Glutamatergic neuron (in vitro differentiated cells): Measurements from ENCODE around the gene KLHL30. TPM values are rescaled to one million over a fixed set of nuclear protein-coding genes. Genes with fewer than 3 reads are reported as not detected.

ENCODE experiments used
- DNase-seq: peaks from one replicate; pipeline ENCODE4 v3.0.0; 2022
- H3K27ac Mint-ChIP-seq: one replicate; pipeline ENCODE4 v1.8.0; 2020; ENCODE audit warnings: mild to moderate bottlenecking, mixed read lengths, inconsistent platforms; ENCODE audit not compliant: unreplicated experiment
- H3K27me3 Mint-ChIP-seq: one replicate; pipeline ENCODE4 v1.8.0; 2020; ENCODE audit warnings: mild to moderate bottlenecking, moderate library complexity, mixed read lengths, inconsistent platforms; ENCODE audit not compliant: unreplicated experiment
- H3K36me3 Mint-ChIP-seq: one replicate; pipeline ENCODE4 v1.8.0; 2020; ENCODE audit warnings: mild to moderate bottlenecking, mixed read lengths, inconsistent platforms; ENCODE audit not compliant: unreplicated experiment
- H3K4me1 Mint-ChIP-seq: one replicate; pipeline ENCODE4 v1.8.0; 2020; ENCODE audit warnings: mild to moderate bottlenecking, low read depth, mixed read lengths, inconsistent platforms; ENCODE audit not compliant: unreplicated experiment
- H3K4me3 Mint-ChIP-seq: one replicate; pipeline ENCODE4 v1.8.0; 2020; ENCODE audit warnings: mild to moderate bottlenecking, mixed read lengths, inconsistent platforms; ENCODE audit not compliant: unreplicated experiment
- H3K9me3 Mint-ChIP-seq: one replicate; pipeline ENCODE4 v1.8.0; 2020; ENCODE audit warnings: mild to moderate bottlenecking, moderate library complexity, mixed read lengths, inconsistent platforms; ENCODE audit not compliant: unreplicated experiment
- total RNA-seq: library from RNA; stranded (reverse); fragmentation: NEBNext Ultra II Directional; extraction: Animal tissue kit (Norgen Biotek cat#: 25700); gene quantifications from one replicate; pipeline ENCODE4 v1.2.1, GENCODE V29; 2021; ENCODE audit not compliant: unreplicated experiment
- TF ChIP-seq, protein P1 (sequence below): fragments of 200-600 bp; sonication (generic); IDR thresholded peaks from one replicate; pipeline ENCODE4 v1.5.0; 2021; ENCODE audit not compliant: partially characterized antibody, unreplicated experiment

The KLHL30 gene
- total RNA-seq, 1 donor from 2014 or later, result 3.5 TPM

DNA sequence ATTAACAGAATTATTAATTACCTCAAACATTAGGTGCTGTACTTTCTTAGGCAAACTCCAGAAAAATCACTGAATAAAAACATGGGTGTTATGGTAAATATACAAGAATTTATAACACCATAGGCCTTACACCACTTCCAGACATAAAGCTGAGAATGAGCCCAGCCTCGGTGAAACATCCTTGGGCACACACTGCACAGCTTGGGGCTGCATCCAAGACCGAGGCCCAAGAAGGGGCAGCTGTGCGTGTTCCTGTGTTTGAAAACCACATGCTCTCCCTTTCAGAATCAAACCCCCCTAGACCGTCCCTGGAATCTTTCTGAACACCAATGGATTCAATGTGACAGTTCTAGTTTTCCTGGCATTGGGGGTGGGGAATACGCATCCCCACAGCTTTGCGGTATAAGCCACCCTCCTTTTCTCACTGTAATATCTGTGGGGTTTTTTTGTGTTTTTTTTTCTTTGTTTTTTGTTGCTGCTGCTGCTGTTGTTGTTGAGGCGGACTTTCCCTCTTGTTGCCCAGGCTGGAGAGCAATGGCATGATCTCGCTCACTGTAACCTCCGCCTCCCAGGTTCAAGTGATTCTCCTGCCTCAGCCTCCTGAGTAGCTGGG lies 33.2 kb downstream of the KLHL30 start:
- TF ChIP-seq, protein P1, sequence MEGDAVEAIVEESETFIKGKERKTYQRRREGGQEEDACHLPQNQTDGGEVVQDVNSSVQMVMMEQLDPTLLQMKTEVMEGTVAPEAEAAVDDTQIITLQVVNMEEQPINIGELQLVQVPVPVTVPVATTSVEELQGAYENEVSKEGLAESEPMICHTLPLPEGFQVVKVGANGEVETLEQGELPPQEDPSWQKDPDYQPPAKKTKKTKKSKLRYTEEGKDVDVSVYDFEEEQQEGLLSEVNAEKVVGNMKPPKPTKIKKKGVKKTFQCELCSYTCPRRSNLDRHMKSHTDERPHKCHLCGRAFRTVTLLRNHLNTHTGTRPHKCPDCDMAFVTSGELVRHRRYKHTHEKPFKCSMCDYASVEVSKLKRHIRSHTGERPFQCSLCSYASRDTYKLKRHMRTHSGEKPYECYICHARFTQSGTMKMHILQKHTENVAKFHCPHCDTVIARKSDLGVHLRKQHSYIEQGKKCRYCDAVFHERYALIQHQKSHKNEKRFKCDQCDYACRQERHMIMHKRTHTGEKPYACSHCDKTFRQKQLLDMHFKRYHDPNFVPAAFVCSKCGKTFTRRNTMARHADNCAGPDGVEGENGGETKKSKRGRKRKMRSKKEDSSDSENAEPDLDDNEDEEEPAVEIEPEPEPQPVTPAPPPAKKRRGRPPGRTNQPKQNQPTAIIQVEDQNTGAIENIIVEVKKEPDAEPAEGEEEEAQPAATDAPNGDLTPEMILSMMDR, result no peak
- H3K4me1 Mint-ChIP-seq, result peaks cover 3% of the 10 kb centered on the region
- peaks cover 7% of the 10 kb centered on the region for H3K27me3 Mint-ChIP-seq
- no peak overlapping the region for H3K27ac Mint-ChIP-seq
- H3K9me3 Mint-ChIP-seq, result peaks cover 3% of the 10 kb centered on the region
- H3K36me3 Mint-ChIP-seq, result no peaks in the 10 kb centered on the region
- DNase-seq, result no peak
- no peak overlapping the region for H3K4me3 Mint-ChIP-seq

DNA sequence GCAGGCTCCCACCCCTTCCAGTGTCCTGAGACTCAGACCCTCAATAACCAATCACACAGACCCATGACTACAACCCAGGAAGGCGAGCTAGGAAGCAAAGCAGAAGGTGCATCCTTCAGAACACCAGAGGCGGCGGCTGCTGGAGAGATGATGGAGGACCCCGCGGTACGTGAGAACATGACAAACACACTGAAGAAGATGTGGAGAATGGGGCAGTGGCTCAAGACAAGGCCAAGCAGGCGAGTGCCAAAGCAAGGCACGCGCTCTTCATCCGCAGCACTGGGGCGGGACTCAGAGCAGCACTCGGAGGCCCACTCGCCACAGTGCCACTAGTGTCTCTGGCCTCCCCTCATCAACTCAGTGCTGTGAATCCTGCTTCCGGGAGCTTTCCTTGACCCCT lies 34.0 kb downstream of the KLHL30 start:
- Mint-ChIP-seq H3K4me1 (peaks cover 3% of the 10 kb centered on the region), H3K27me3 (peaks cover 7% of the 10 kb centered on the region), H3K36me3 (no peaks in the 10 kb centered on the region), H3K27ac (no peak overlapping the region), H3K4me3 (no peak overlapping the region), H3K9me3 (peaks cover 3% of the 10 kb centered on the region)
- TF ChIP-seq, protein P1, result no peak
- DNase-seq, result no peak

DNA sequence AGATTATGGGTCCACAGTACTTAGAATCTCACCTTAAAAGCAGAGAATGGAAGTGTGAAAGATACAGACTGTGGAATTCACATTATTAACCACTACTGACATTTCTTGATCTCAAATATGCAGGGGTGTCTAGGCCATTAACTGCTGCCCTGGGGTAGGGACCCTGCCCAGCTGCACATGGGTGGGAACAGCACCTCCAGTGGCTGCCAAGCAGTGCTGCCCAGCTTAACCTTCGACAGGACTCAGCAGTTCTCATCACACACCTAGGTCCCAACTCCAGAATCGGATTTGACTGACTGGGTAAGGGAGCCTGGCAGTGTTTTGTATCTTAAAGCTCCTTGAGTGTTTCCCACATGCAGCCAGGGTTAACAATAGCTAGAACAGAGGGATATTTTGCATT lies 35.2 kb downstream of the KLHL30 start:
- TF ChIP-seq, protein P1, result no peak
- Mint-ChIP-seq H3K36me3 (no peaks in the 10 kb centered on the region), H3K4me3 (no peak overlapping the region), H3K27me3 (peaks cover 4% of the 10 kb centered on the region), H3K27ac (no peak overlapping the region), H3K4me1 (peaks cover 3% of the 10 kb centered on the region), H3K9me3 (peaks cover 3% of the 10 kb centered on the region)
- no peak for DNase-seq

DNA sequence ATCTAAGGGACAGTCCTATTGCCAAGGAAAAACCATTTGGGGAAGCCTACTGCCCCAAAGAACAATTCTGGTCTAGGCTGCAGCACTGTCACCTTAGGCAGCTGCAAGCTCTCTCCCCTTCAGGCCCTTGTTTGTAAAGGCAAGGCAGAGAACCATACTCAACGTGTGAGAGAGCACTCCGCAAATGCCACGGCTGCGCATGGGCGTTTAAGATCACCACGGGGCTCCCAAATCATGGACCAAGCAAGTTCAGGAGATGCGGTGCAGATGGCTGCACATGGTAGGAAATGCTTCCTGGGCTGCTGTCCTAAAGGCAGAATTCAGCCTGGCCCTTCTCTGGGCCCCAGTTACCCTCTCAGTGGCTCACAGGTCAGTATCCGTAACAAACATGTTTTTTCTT lies 35.8 kb downstream of the KLHL30 start:
- TF ChIP-seq, protein P1, result no peak
- Mint-ChIP-seq H3K4me3 (no peak overlapping the region), H3K27me3 (peaks cover 2% of the 10 kb centered on the region), H3K9me3 (peaks cover 3% of the 10 kb centered on the region), H3K27ac (no peak overlapping the region), H3K36me3 (no peaks in the 10 kb centered on the region), H3K4me1 (peaks cover 3% of the 10 kb centered on the region)
- no peak for DNase-seq

DNA sequence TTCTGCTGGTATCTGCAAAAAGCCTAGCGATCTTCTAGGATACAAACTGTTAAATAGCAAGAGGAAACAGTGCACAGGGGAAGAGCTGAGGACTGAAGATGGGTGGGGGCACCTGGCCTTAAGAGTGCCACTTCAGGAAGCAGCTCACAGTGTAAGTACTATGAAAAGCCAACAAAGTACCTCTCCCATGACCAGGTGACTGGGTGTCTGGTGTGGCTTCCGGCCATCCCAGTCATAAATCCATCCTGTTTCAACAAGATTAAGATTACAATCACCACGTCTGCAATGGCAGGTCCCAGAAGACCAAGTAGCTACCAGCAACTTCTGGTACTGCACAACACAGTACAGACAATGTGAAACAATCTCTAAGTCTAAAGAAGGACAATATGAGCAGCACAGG lies 36.2 kb downstream of the KLHL30 start:
- DNase-seq, result no peak
- H3K36me3 Mint-ChIP-seq, result no peaks in the 10 kb centered on the region
- H3K4me1 Mint-ChIP-seq, result peaks cover 3% of the 10 kb centered on the region
- no peak overlapping the region for H3K27ac Mint-ChIP-seq
- TF ChIP-seq, protein P1, result no peak
- peaks cover 3% of the 10 kb centered on the region for H3K9me3 Mint-ChIP-seq
- H3K4me3 Mint-ChIP-seq, result no peak overlapping the region
- peaks cover 2% of the 10 kb centered on the region for H3K27me3 Mint-ChIP-seq
